HG02610 (cell line): ENCODE data around the gene SMAD2.
"Not testable (repeated sequence)": the region's sequence is repeated elsewhere in the genome, so short reads cannot be mapped to it uniquely, and the experiment has no call there.

Experiments
- ATAC-seq: cut with Tn5 transposase; IDR thresholded peaks from one replicate; pipeline ENCODE4 v1.9.1; 2021; ENCODE audit warnings: mild to moderate bottlenecking, moderate library complexity; ENCODE audit not compliant: unreplicated experiment

The SMAD2 gene

DNA sequence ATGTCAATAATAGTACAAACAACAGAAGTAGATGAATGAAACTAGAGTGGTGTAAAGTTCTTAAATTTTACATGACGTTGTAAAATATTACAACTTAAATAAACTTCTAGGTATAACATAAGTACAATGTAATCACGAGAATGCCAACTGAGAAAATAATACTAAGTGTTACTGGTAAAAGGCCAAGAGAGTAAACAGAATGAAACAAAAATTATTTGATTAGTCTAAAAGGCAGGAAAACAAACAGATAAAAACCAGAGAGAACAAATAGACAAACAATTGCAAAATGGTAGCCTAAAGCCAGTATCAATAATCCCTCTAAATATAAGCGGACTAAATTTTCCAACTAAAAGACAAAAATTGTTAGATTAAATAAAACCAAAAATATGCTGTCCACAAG is 71.9 kb downstream of the SMAD2 start:
- ATAC-seq: no peak

DNA sequence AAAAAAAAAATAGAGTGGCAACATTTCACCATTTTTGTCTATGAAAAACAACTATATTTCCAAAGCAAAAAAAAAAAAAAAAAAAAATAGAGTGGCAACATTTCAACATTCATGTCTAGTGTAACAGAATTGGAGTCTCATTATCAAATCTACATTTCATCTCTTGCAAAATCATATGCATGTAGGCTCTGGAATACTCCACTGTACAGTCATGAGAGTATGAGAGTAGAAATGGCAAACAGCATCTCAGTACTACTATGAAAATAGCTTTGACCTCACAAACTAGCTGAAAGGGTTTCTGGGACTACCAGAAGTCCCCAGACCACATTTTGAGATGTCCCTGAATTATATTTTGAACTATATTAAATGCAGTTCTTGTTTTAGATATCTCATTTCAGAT is 82.8 kb downstream of the SMAD2 start:
- ATAC-seq: no peak

DNA sequence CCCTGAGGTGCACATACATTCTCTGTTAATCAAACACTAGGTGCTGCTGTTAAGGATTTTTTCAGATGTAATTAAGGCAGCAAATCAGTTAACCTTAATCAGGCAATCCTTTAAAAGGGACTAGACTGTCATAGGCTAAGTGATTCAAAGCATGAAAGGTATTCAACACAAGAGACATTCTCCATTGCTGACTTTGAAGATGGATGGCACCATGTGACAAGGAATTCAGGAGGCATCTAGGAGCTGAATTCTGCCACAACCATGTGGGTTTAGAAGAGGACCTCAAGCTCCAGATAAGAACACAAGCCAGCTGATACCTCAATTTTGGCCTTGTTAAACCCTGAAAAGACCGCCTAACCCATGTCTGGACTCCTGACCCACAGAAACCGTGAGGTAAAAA is 84.0 kb downstream of the SMAD2 start:
- no peak for ATAC-seq

GRCh38 chr18:47844828-47845498 is 85.5 kb downstream of the SMAD2 start:
- no peak for ATAC-seq

DNA sequence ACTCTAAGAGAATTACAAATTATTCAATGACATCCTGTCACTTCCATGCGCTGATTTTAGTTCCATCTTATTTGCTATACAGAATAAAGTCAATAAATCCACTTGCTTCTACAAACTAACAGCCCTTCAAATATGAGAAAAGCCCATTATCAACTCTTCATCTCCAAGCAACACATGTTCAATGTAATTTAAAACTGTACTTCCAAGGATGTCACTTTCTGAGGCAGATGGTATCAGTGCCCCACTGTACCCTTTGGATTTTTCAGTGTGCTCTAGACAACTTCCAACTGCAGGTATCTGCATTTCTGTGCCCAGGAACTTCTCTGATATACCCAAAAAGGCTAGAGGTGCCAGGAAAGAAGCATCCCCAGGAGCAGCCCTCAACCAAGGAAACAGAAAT is 87.6 kb downstream of the SMAD2 start:
- no peak for ATAC-seq

GRCh38 chr18:47838396-47838795 is 92.1 kb downstream of the SMAD2 start:
- ATAC-seq: no peak

DNA sequence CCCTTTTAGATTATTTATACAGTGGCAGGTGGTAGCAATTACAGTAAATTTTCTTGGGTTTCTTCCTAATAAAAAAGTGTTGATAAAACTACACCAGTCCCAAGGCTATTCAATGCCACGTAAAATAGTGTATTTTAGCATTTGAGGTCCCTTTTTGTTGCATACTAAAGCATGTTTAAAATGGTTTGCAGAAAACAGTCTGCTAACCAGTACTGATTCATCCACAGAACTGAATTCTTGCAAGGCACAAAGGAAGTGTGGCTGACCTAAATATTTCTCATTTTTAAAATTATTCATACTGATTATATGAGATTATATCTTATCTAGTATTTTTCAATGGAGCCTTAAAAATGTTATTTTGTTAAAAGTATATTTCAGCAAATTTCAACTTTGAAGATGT is 98.1 kb downstream of the SMAD2 start:
- ATAC-seq: no peak

GRCh38 chr18:47831351-47831750 is 99.1 kb downstream of the SMAD2 start:
- no peak for ATAC-seq

- no peak for ATAC-seq
Observed at GRCh38 chr18:47830772-47831171, 99.7 kb downstream of the SMAD2 start.

- ATAC-seq: no peak
Observed at GRCh38 chr18:47829831-47830230, 100.6 kb downstream of the SMAD2 start.

GRCh38 chr18:47828031-47828430 is 102.4 kb downstream of the SMAD2 start:
- ATAC-seq: not testable (repeated sequence)

DNA sequence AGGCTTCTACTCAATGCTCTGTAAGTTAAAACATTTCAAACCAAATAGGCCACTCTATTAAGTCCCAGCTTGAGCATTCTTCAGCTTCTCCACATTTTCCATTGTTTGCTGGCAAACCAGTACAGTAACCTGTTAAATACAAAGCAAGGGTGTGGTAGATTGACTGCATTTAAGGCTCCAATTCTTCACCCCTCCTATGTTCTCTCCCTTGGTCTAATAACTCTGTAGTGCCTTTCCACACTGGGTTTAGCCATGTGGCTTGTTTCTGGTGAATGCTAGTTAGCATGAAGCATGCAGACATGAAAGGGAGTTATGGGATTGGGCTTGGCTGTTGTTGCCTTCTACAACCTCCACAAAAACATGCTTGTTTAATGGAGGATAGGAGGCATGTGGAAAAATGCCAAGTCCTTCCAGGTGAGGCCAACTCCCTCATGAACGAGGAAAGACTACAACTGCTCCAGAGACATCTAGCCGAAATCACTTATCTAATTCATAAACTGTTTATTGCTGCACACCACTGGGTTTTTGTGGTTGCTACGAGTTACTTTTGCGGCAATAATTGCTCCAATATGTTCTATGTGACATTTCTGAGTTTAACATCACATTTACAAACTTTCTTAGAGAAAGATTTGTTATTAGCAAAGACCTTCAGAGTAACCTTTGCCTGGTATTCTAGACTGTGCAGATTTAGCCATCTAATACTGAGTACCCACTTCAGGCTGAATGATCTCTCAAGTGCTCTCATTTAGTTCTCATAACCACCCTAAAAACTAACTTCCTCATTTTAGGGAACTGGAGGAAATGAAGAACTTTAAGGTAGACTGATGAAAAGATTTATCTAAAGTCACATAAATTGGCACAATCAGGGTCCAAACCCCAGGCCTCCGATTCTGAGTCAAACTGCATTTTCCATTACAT is 104.0 kb downstream of the SMAD2 start:
- ATAC-seq: no peak

DNA sequence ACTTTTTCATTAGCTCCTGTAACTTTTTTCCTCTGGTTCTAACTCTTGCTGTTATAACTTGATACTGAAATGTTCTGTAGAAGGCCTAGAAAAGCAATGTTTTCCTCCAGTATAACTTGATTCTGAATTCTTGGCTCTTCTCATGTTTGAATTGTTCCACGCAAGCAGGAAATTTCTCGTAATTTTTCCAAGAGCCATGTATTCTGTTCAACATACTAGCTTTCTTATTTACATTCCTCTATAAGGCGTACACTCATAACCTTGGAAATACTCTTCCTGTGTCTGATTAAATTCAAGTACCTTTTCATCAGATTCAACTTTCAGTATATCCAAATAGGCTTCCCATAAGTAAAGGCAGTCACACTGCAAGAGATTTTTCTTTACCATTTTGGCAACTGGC is 109.1 kb downstream of the SMAD2 start:
- ATAC-seq: no peak

DNA sequence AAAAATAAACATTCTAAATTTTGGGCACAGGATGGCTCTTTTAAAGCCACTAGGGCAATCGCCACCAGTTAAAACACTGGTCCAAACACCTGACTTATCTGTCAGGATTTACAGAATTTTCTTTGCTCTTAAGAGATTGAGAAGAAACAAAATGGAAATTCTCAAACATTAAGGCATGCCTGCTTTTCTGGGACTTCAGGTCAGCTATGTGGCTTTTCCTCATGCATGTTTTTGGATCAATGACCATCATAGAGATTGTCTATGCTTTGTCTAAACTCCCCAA is 112.7 kb downstream of the SMAD2 start:
- ATAC-seq: no peak

DNA sequence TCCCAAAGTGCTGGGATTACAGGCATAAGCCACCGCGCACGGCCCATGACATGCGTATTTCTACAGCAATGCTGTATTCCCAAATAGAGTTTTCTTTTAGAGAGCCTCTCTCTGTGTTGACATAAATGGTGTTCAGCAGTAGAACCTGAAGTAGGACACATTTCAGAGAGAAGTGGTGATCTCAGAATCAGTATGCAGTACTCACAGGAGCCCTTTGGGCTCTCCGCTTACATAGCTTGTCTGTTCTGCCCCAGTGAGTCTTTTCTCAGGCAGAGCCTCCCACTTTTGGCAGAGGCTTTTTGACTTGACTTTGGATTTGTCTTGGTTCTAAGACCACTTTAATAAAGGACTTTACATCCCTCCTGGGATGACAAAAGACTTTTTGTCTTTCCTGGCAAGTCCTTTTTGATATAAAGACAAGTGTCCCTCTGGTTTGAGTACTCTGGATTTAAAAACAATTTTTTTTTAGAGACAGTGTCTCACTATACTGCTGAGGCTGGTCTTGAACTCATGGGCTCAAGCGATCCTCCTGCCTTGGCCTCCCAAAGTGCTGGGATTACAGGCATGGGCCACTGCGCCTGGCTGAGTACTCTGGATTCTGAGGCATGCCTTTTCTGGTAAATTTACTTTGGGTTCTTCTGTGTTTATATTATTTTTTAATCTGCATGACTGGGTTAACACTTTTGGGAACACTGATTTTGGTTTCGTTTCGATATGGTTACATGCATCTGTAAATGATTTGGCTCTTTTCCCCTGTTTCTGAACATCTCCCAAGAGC is 113.3 kb downstream of the SMAD2 start:
- ATAC-seq: no peak

- no peak for ATAC-seq
Observed at GRCh38 chr18:47815486-47816270, 114.8 kb downstream of the SMAD2 start.

DNA sequence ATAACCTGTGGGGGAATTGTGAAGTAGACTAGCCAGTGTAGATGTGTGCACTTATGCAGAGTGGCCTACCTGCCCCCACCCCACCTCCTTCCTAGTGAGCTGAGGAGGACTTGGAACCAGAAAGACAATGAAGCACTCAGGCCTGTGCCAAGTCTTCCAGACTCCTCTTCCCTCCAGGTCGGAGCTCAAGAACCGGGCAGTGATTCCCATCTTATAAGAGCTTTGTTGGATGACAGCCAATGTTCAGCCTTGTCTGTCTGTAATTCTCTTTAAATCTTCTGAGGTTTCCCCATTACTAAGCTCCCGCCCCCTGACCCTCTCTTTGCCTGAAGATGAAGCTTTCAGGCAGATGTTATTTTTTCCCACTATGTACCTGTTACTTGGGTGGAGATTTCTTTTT is 121.0 kb downstream of the SMAD2 start:
- no peak for ATAC-seq

GRCh38 chr18:47802802-47803201 is 127.7 kb downstream of the SMAD2 start:
- ATAC-seq: no peak

DNA sequence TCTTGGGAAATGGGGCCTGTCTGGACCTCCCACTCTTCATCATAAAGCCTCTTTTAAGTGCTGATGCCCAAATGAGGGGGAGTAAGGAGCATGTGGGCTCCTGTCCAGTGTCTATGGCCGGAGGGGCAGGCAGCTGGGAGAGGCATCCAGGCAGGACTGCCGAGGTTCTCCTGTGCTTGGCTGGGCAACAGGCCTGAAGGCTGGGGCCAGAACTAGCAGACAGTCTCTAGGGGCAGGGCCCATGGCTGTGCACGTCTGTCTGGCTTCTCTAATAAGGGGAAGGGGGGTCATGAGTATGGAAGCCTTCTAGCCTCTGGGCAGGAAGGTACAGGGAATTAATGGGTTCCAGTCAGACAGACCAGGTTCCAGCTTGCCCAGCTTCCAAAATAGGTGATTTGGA is 128.6 kb downstream of the SMAD2 start:
- ATAC-seq: no peak

DNA sequence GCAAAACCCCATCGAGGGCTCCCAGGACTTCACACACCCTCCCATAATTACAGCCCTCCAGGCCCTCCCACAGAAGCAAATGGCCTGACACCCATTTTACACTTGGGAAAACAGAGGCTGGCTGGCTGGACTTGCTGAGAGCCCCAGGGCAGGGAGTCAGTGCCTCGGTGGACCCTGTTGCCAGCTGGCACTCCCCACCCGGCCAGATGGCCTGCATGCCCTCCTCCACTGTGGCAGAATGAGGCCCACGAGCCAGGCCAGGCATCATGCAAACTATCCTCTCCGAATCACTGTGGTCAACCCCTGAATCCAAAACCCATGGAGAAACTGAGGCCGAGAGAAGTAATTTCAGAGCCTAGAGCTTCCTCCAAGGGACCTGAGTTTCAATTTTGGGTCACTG is 129.7 kb downstream of the SMAD2 start:
- ATAC-seq: no peak

GRCh38 chr18:47800248-47800647 is 130.2 kb downstream of the SMAD2 start:
- no peak for ATAC-seq
